Measurements from ENCODE around the gene PGA4.
"Not testable (repeated sequence)": the region's sequence is repeated elsewhere in the genome, so short reads cannot be mapped to it uniquely, and the experiment has no call there.

GRCh38 chr11:61249201-61249600 lies 27.1 kb downstream of the PGA4 start:
- TF ChIP-seq, protein P1, sequence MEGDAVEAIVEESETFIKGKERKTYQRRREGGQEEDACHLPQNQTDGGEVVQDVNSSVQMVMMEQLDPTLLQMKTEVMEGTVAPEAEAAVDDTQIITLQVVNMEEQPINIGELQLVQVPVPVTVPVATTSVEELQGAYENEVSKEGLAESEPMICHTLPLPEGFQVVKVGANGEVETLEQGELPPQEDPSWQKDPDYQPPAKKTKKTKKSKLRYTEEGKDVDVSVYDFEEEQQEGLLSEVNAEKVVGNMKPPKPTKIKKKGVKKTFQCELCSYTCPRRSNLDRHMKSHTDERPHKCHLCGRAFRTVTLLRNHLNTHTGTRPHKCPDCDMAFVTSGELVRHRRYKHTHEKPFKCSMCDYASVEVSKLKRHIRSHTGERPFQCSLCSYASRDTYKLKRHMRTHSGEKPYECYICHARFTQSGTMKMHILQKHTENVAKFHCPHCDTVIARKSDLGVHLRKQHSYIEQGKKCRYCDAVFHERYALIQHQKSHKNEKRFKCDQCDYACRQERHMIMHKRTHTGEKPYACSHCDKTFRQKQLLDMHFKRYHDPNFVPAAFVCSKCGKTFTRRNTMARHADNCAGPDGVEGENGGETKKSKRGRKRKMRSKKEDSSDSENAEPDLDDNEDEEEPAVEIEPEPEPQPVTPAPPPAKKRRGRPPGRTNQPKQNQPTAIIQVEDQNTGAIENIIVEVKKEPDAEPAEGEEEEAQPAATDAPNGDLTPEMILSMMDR (IDR thresholded peaks at IDR 0.05) = not testable (repeated sequence)
- TF ChIP-seq POLR2A (IDR thresholded peaks at IDR 0.05) = not testable (repeated sequence)

Measured in tibial nerve (tissue), 3 donors.